HK-2 (cell line): ENCODE results near the gene KRTDAP.

Experiments
- DNase-seq: peaks from one replicate; pipeline ENCODE4 v3.0.0-alpha.2; 2018; ENCODE audit not compliant: unreplicated experiment

KRTDAP gene

DNA sequence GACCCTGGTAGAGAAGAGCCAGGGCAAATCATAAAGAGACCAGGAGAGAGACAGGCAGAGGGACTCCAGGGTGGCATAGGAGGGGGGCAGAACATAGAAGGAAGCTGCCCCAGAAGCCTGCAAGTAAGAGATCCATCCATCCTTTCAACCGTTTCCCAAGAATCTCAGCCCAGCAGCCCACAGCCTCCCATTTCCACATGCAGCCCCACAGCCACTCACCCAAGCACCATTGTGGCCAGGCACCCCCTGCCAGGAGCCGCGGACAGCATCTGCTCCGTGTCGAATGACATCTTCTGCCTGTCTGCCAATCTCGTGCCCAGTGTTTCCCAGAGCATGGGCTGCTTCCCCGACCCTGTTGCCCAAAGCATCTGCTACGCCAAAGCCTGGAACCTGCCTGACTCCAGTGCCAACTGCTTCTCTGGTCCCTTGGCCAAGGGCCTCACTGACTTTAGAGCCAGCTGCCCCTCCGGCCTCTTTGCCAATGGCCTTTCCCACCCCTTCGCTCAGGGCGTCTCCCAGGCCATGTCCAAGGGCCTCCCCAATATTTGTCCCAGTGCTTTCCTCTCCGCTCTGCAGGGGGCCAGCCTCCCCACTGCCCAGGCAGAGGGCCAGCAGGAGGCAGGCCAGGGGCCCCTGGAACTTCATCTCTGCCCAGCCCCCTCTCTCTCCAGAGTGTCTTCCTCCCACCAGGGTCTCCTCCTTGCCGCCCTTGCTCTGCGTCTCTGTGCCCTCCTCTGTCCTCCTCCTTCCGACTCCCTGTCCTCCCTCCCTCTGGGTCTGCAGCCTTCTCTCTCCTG lies 22.8 kb upstream of the KRTDAP start:
- DNase-seq, result no peak

DNA sequence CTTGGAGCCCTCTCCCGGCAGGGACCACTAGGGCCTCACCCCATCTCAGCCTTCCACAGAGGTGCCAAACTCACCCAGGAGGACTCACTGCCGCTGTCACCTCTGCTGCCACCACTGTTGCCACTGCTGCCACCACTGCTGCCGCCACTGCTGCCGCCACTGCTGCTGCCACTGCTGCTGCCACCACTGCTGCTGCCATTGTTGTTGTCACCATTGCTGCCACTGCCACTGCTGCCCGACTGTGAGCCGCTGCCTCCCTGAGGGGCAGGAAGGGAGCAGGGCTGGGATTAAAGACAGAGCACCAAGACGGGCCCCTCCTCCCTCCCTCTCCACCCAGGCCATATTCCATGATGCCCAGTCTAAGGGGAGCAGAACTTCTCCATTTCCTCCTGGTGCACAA lies 21.1 kb upstream of the KRTDAP start:
- DNase-seq, result no peak

DNA sequence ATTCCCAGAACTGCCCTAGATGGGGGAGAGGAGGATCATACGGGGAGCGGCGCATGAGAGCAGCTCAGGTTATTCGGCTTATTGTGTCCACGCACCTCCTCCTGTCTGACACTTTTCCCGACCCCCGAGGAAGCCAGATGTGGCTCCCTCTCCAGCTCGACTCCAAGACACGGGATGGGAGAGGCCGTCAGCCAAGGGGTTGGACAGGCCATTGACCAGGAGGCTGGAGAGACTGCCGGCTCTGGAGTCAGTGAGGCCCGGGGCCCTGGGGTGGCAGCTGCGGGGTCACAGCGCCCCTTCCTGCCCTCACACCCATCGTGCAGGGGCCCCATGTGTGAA lies 20.3 kb upstream of the KRTDAP start:
- no peak for DNase-seq

DNA sequence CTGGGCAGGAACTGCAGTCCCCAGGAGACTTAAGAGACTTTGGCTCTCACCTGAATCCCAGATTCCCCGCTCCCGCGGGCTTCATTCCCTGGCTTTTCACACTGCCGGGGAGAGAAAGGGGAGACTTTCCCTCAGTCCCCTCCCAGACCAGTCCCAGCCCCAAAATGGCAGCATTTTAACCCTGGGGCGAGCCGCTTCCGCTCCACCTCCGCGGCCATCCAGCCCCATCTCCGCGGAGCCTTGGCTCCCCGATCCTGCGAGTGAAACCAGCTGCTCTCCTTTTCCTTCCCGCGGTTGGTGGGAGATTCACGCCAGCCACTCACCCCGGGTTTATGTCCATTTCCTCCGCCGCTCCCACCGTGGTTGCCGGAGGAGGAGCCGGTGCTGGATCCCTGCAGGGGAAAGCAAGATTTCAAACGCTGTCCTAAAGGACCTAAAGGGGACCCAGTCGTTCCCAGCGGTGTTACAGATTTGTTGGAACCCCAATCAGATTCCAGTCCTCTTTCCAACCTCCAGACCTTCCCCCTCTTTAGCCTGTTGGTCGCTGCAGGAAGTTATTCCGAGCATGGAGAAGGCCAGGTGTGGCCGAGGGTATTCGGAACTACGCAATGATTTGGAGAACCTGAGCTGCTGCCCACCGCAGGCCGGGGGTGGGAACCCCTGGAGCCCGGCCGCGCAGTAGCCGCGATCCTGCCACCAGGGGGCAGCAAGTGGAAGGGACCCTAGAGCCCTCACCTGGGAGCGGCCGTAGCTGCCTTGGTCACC lies 19.8 kb upstream of the KRTDAP start:
- DNase-seq, result peak; percentile 92

DNA sequence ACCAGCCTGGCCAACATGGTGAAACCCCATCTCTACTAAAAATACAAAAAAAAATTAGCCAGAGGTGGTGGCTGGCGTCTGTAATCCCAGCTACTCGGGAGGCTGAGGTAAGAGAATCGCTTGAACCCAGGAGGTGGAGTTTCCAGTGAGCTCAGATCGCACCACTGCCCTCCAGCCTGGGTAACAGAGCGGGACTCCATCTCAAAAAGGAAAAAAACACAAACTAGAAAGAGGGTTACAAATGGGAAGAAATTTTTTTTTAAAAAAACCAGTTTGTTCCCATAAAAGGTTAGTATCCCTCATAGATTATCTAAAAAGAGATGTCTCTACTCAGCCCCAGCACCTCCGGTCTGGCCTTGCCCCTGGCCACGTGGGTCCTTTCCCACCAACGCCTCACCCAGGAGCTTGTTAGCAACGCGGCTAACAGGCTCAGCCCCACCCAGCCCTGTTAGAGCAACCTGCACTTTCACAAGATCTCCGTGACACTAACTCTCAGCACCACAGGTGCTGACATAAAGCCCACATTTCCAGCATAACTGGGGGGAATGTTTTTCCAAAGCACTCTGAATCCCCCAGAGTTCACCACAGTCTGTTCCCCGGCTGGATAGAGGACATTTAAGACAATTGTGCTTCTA lies 18.9 kb upstream of the KRTDAP start:
- peak; percentile 71 for DNase-seq

DNA sequence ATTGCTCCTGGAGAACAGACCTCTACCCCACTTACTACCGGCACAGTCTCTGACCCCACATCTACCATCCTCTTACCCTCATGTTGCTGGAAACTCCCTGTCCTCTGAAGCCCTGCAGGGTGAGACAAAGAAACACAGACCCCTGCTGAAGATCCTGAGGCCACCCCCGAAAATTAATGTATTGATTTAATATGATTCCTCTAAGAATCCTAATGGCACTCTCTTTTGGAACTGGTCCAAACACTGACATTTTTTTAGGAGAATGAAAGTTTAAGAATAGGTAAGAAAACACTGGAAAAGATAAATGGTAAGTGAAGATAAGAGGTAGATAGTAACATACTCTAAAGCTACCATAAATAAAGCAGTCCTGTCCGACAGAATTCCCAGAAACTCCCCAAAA lies 17.9 kb upstream of the KRTDAP start:
- no peak for DNase-seq

DNA sequence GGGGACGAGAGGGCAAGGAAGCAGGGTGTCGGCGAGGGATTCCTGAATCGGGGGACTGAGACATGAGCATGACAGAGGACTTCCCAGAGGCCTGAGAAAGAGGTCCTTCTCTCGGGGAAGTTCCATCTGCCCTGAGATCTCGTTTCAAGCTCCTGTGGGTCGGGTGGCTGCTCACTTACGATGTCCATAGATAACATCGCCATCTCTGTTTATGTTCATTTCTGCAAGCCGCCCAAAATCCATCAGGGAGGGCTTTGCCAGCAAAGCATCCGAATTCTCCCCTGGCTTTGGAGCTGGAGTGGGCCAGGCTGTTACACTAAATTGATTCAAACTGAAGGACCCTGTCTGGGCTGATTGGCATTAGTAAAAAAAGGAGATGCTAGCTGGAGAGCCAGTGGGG lies 17.3 kb upstream of the KRTDAP start:
- DNase-seq, result no peak

DNA sequence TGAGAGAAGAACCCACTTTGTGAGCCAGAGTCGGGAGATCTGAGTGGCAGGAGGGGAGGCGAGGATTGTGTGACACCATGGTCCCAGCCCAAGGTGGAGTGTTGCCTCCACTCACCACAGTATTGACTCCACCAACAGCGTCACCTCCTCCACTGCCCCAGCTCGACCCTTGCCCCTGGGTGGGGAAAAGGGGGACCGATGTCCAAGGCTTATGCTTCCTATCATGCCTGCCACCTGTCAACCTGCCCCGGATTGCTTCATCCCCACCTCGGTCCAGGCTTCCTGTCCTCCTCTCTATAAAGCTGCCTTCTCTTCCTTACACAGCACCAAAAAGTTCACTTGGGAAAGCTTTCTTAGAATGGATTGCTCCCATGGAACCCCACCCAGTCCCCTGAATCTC lies 15.7 kb upstream of the KRTDAP start:
- no peak for DNase-seq

DNA sequence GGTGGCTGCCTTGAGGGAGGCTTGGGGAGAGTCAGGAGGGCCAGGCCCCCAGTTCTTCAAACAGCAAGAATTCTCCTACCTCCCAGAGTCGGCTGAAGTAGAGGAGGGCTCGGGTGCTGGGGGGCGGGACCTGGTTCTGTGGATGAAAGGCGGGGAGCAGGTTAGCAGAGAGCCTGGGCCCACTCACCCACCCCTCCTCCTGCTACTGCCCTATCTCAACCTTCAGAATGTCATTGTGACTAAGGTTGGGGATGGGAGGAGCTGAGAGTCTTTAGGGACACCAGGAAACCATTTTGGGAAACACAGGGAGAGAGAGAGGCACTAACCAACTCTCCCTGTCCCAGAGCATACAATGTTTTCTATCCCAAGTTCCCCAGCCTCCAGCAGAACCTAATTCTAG lies 12.5 kb upstream of the KRTDAP start:
- DNase-seq, result no peak

DNA sequence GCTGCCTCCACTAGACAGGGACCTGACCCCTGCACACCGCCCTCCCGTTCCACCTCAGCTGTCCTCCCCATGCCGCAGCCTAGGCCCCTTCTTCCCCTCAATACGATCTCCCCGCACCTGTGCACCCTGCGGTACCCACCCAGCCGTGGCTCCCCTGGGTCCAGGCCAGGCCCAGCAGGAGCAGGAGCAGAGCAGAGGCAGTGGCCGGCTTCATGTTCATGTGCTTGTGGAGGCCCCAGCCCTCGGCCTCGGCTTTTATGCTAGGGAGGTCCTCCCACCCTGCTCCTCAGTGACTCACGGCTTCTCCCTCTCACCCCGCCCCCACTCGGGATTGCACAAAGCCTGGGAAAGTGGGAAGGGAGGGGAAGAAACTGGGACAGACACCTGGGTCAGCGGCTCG lies 11.4 kb upstream of the KRTDAP start:
- DNase-seq, result no peak

DNA sequence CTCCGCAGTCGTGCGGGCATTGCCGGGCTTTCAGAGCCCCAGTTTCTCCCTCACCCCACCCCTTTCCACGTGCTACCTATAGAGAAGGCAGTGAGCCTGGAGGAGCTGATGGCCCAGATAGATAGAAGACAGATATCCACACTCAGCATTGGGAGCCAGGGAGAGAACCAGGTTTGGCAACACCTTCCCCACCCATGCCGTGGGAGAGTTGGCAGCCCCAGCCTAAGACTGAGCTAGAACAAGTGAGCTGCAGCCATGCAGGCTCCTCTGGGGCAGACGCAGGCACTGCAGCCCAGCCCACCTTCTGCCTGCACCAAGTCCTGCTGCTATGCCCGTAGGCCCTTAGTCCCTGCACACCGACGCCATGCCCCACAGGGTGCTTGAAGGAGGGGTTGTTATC lies 10.3 kb upstream of the KRTDAP start:
- DNase-seq, result no peak

DNA sequence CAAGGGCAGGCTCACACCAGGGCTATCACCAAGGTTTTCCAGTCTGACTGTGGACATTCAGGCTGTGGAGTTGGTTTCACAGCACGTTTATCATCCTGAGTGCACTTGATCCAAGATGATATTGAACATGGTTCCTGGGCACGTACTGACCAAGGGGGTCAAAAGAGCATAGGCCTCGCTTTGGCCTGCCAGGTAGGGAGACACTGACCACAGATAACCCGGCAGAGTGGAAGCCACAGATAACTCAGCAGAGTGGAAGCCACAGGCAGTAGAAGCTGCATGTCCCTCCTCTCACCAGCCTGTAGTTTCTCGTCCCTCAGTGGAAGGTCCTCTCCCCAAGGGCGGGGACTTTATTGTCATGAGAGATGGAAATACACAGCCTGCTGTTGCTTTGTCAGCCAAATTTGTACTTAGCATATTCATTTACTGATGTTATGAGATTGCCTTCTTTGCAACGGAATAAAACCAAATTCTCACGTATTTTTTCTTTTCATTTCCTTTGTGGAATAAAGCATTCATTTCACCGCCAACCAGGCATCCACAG lies 8.8 kb upstream of the KRTDAP start:
- DNase-seq, result no peak

DNA sequence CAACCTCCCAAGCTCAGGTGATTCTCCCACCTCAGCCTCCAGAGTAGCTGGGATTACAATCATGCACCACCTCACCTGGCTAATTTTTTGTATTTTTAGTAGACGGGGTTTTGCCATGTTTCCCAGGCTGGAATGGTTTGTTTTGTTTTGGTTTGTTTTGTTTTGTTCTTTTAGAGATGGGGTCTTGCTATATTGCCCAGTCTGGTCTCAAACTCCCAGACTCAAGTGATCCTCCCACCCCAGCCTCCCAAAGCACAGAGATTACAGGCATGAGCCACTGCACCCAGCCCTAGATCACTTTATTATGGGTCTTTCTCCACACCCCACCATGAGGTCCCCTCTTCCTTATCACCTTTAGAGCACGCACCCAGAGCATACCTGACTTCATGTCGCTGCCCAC lies 8.0 kb upstream of the KRTDAP start:
- DNase-seq, result no peak

DNA sequence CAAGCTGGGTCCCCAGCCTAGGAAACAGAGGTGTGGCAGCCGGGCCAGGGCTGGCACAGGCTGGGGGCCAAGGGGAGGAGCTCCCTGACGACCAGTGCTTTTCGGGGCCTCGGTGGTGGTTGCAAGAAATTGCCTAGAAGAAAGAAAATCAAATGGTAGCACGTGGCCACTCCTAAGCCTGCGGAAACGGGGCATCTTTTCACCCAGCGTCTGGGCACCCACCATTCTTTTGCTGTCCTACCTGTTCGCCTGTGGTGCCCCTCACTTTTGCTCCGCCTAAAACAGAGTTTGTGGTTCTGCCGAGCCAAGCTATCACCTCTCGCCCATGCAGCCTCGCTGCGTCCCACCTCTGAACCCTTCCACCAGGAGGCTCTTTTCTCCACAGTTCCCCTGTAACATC lies 7.1 kb upstream of the KRTDAP start:
- DNase-seq, result no peak

DNA sequence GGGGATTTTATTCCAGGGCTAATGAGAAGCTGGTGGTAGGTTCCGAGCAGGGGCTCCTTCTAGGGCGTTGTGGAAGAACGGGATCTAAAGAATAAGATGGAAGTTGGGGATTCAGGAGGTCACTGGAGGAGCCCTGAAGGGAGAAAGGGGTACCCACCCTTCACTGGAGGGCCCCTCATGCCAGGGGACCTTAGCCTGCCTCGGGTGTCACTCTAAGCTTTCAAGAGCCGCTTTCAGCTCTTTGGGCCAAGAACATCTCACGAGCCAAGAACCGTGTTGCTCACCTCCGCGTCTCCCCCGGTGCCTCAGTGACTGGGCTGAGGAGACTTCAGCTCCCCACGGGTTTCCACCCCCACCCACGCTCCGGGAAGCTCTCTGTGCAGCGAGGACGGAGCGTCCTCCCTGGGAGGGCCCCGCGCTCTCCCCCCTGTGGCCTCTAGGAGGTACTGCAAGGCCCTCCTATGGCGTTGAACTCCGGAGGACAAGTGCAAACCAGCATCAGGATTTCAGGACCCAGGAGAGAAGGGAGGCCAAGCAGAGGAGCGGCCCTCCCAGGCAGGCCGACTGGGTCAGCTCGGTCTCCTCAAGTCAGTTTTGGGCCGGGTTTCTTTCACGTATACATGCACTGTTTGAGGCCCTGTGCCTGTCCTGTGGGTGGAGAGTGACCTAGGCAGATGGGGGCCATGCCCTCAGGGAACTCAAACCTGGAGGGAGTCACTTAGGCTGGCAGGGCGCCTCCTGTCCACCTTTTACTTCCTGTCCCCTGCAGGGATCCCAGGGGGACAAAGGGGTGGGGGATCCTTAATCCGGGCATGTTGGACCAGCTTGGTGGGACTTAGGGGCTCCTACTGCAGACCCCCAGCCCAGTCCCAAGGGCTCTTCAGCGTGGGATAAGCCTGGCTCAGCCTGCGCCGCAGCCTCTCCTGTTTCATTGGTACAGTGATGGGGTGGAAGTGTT lies 5.1 kb upstream of the KRTDAP start:
- peak; percentile 70 for DNase-seq

DNA sequence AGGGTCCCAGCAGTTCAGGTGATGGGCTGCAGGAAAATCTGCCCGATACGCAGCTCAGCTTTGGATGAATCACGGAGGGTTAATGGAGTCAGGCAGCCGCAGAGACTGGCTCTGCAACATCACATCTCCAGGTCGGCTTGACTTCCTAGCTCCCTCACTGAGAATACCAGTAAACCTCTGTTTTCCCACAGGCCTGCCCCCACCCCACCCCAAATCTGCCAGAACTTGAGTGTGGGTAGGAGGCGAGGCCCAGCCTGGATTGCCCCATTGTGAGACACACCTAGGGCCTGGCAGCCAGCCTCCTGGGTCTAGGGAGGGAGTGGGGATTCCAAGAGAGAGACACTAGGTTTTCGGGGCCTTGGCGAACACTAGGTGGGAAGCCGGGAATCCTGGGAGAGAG lies 3.7 kb upstream of the KRTDAP start:
- DNase-seq, result no peak

DNA sequence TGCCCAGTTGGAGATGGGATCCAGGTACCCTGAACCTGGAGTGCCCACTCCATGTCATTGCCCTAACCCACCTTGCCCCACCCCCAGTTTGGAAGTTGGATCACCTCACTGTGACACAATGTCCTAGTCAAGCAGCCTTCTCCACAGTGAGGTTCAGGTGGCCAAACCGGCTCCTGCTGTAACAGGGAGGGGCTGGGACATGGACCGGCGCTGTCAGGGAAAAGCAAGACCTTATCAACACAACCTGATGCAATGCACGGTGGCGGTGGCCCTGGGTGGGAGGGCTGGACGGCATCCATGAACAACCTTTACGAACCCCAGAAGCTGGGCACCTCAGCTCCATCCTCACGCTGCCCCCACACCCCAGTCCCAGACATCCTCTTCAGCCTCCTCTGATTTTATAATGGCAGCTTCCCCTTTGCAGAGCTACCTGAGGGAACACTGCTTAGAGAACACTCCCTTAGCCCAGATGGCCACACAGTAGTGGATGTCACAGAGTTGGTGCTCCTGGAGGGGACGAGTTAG lies 1.6 kb upstream of the KRTDAP start:
- no peak for DNase-seq

DNA sequence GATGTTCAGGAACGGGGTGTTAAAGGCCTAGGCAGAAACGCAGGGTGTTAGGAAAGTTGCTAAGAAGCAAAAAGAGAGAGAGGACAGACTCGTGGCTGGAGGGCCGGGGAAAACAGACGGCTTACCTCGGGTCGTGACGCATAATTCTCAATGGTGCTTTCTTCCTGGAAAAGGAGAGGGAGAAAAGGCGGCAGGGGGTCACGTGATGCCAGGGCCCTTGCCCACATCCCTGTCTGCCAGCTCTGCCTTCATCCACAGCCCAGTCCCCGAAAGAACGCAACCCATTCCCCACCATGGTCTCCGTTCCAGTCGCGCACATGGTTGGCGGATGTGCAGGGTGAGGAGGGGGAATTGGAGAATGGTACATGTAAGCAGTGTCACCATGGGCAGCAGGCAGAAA lies 1.6 kb downstream of the KRTDAP start:
- no peak for DNase-seq

DNA sequence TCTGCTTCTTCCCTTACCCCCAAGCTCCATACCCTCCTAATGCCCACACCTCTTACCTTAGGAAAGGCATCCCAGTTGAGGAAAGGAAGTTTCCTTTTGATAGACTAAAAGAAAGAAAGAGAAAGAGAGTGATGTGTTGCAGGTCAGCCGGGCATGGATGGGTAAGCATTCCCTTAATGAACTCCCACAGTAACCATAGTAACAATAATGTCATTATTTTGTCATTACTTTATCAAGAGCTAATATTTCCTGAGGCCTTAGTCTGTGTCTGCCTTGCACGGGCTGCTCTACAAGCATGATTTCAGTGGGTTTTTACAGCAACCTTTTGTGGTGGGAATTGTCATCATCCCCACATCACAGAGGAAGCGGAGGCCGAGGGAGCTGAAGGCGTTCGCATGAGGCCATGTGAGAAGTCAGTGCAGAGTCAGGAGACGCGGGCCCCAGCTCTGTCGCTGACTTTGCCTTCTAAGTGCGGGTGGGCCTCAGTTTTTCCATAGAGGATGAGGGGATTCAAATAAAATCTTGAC lies 2.5 kb downstream of the KRTDAP start:
- no peak for DNase-seq

DNA sequence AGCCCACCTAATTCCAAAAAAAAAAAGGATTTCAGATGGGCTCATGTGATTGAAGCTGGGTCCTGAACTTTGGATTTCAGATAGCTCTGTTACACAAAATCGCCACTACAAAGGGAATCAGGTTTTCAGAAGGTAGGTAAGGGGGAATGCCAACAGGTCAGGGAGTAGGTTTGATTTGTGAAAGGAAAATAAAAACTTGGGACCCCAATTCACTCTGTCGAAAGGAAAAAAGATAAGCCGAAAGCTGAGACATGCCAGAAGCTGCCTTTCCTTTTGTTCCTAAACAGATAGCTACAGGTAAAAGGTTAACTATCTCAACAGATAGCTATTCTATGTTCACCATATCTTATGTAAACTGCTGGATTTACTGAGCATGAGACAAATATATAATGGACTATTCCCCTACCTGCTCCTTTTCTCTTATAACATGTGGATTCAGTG lies 4.0 kb downstream of the KRTDAP start:
- no peak for DNase-seq
